B cell (primary cell): Measurements from ENCODE around the gene PLEKHG3. TPM values are rescaled to one million over a fixed set of nuclear protein-coding genes. Genes with fewer than 3 reads are reported as not detected.

Experiments used
- ATAC-seq: fragments of 200-7000 bp; cut with Tn5 transposase; one replicate; pipeline ENCODE4 v1.10.0; 2021; ENCODE audit warnings: low read depth, mild to moderate bottlenecking, moderate number of reproducible peaks, moderate library complexity
- CTCF ChIA-PET: fragments of 350-600 bp; sonication (Branson Sonifier 250); formaldehyde crosslinking; loops from one replicate; lab custom pipeline; 2021; ENCODE audit warnings: antibody characterized with exemption, inconsistent platforms; lab: Charles Lee
- POLR2A ChIA-PET: fragments of 350-600 bp; sonication (Branson Sonifier 250); formaldehyde crosslinking; loops from one replicate; lab custom pipeline; 2021; ENCODE audit warnings: antibody characterized with exemption; lab: Charles Lee
- DNase-seq: peaks from one replicate; pipeline ENCODE4 v3.0.0; 2013
- H2AFZ ChIP-seq: 2 replicates; pipeline ENCODE4 v1.6.1; 2012; ENCODE audit warnings: mild to moderate bottlenecking, low read depth, low read length; ENCODE audit not compliant: insufficient read depth, poor library complexity, severe bottlenecking
- H3K27ac ChIP-seq, 2 donors: 1 replicate in 1 of 2; 2 replicates in 1 of 2; pipeline ENCODE4 v1.5.1; 2012 to 2013; ENCODE audit warnings: low read length in 2 of 2, mild to moderate bottlenecking in 2 of 2, moderate library complexity in 1 of 2
- H3K27me3 ChIP-seq, 4 experiments: fragments of 200-600 bp in 1 of 4; sonication (generic) in 1 of 4; replicated peaks in 1 of 4; 1 replicate in 2 of 4; 2 replicates in 2 of 4; pipeline versions ENCODE4 v1.6.1 to v1.7.0; 2013 to 2016; ENCODE audit warnings: low read length in 3 of 4, mild to moderate bottlenecking in 2 of 4, mixed read lengths in 1 of 4, moderate library complexity in 1 of 4; ENCODE audit not compliant: insufficient read depth in 4 of 4, control insufficient read depth in 3 of 4; ENCODE audit errors: control extremely low read depth in 1 of 4
- H3K36me3 ChIP-seq, 2 experiments: replicated peaks in 1 of 2; 1 replicate in 1 of 2; 2 replicates in 1 of 2; pipeline versions ENCODE4 v1.6.1 to v1.7.1; 2013; ENCODE audit warnings: low read length in 1 of 2; ENCODE audit not compliant: insufficient read depth in 2 of 2, control insufficient read depth in 1 of 2; ENCODE audit errors: control extremely low read depth in 1 of 2, extremely low read depth in 1 of 2
- H3K4me1 ChIP-seq, 2 donors: fragments of 200-600 bp in 1 of 2; sonication (generic) in 1 of 2; 1 replicate in 1 of 2; 2 replicates in 1 of 2; pipeline versions ENCODE4 v1.5.1 to v1.6.1; 2013 to 2017; ENCODE audit warnings: low read length in 2 of 2; ENCODE audit not compliant: control insufficient read depth in 2 of 2, insufficient read depth in 2 of 2
- H3K4me2 ChIP-seq: replicated peaks from 2 replicates; pipeline ENCODE3; 2012; ENCODE audit warnings: mild to moderate bottlenecking, low read depth, low read length; ENCODE audit not compliant: poor library complexity, severe bottlenecking
- H3K4me3 ChIP-seq, 5 experiments: fragments of 200-600 bp in 1 of 5; sonication (generic) in 1 of 5; 1 replicate in 3 of 5; 2 replicates in 2 of 5; pipeline versions ENCODE4 v1.5.1 to v1.7.0; 2011 to 2016; ENCODE audit warnings: low read length in 4 of 5, mild to moderate bottlenecking in 4 of 5, low read depth in 2 of 5, control low read depth in 1 of 5, moderate library complexity in 1 of 5; ENCODE audit not compliant: insufficient read depth in 1 of 5; ENCODE audit errors: control extremely low read depth in 1 of 5, extremely low read depth in 1 of 5
- H3K79me2 ChIP-seq: fragments of 200-600 bp; sonication (generic); one replicate; pipeline ENCODE4 v1.6.0; 2016; ENCODE audit warnings: low read length; ENCODE audit not compliant: control insufficient read depth, insufficient read depth
- H3K9ac ChIP-seq: fragments of 200-600 bp; sonication (generic); 2 replicates; pipeline ENCODE4 v1.6.1; 2017; ENCODE audit warnings: mild to moderate bottlenecking, low read length, moderate library complexity
- H3K9me3 ChIP-seq, 3 donors: one replicate each; pipeline versions ENCODE4 v1.6.1 to v1.7.1; 2013; ENCODE audit warnings: low read length in 2 of 3; ENCODE audit not compliant: control insufficient read depth in 2 of 3, insufficient read depth in 1 of 3; ENCODE audit errors: control extremely low read depth in 1 of 3
- H4K20me1 ChIP-seq: 2 replicates; pipeline ENCODE4 v1.6.0; 2012; ENCODE audit warnings: mild to moderate bottlenecking, low read length; ENCODE audit not compliant: insufficient read depth, control insufficient read depth, poor library complexity, severe bottlenecking
- H3K27ac Mint-ChIP-seq: one replicate; pipeline ENCODE4 v1.8.0; 2021; ENCODE audit warnings: mixed read lengths
- H3K27me3 Mint-ChIP-seq: one replicate; pipeline ENCODE4 v1.8.0; 2021; ENCODE audit warnings: mixed read lengths
- H3K4me1 Mint-ChIP-seq: one replicate; pipeline ENCODE4 v1.8.0; 2021; ENCODE audit warnings: mixed read lengths
- H3K4me3 Mint-ChIP-seq: one replicate; pipeline ENCODE4 v1.8.0; 2021; ENCODE audit warnings: mixed read lengths
- H3K9me3 Mint-ChIP-seq: one replicate; pipeline ENCODE4 v1.8.0; 2022; ENCODE audit warnings: mixed read lengths; ENCODE audit not compliant: insufficient read depth
- CTCF ChIP-seq: fragments of 200-600 bp; IDR thresholded peaks from one replicate; pipeline ENCODE4 v1.8.0; 2022; ENCODE audit warnings: antibody characterized with exemption, mild to moderate bottlenecking
- EZH2 ChIP-seq: IDR thresholded peaks from 2 replicates; pipeline ENCODE4 v1.6.1; 2012; ENCODE audit warnings: borderline replicate concordance, low read depth, mild to moderate bottlenecking, moderate library complexity, low read length; ENCODE audit not compliant: insufficient read depth, poor library complexity, severe bottlenecking
- WGBS: methylation state at CpG from one replicate; pipeline ENCODE4 v1.1.5; 2013; ENCODE audit warnings: missing lambda C conversion rate; ENCODE audit not compliant: insufficient coverage; 5-methylcytosine and 5-hydroxymethylcytosine counted together
- intact Hi-C: fragments of 100-400 bp; cut with micrococcal nuclease; formaldehyde crosslinking; loops from one replicate; pipeline ENCODE4 v1.10.0; 2022
- polyA plus RNA-seq: library from polyadenylated mRNA; depleted of rRNA; stranded (reverse); fragments of >200 nt; gene quantifications from 2 replicates; pipeline ENCODE4 v1.2.3, GENCODE V29; 2012
- total RNA-seq, 2 donors: library from RNA; stranded (reverse); fragments of 120-200 nt in 1 of 2; gene quantifications; 1 replicate in 1 of 2; 2 replicates in 1 of 2; pipeline versions ENCODE4 v1.2.3 to v1.2.4, GENCODE V29; 2013 to 2022

PLEKHG3 gene
- total and polyA plus RNA-seq, 2 donors (not counting 1 experiment from before 2014, with no cell fraction given): 0.12 to 0.25 TPM

- ATAC-seq: no peak
- no peak overlapping the region for H3K9ac ChIP-seq
- TF ChIP-seq EZH2 (no peak), CTCF (no peak)
- no peak overlapping the region for H2AFZ ChIP-seq
- H3K4me2 ChIP-seq: no peak overlapping the region
- H3K27me3 ChIP-seq: no peaks in the 10 kb centered on the region
- H3K36me3 ChIP-seq: no peaks in the 10 kb centered on the region
- no peak overlapping the region for H3K27ac ChIP-seq
- H3K9me3 ChIP-seq: no peaks in the 10 kb centered on the region
- H4K20me1 ChIP-seq: no peaks in the 10 kb centered on the region
- Mint-ChIP-seq H3K27me3 (peaks cover 16% of the 10 kb centered on the region), H3K4me3 (no peak overlapping the region), H3K27ac (no peak overlapping the region), H3K9me3 (no peaks in the 10 kb centered on the region), H3K4me1 (no peaks in the 10 kb centered on the region)
- POLR2A ChIA-PET: interaction anchor here (0.6 kb wide), 1 partner anchor 1328 kb away, joined by 3 read pairs; no protein-coding TSS in a partner anchor
- no peak for DNase-seq
- H3K4me1 ChIP-seq: no peaks in the 10 kb centered on the region
- H3K79me2 ChIP-seq: no peaks in the 10 kb centered on the region
- 86% methylated on average over 4 of the region's 5 CpGs for WGBS
- intact Hi-C loops: no loop called here
- no peak overlapping the region for H3K4me3 ChIP-seq
- CTCF ChIA-PET: interaction anchor here (1.2 kb wide), 1 partner anchor 20 kb away, joined by 3 read pairs; no protein-coding TSS in a partner anchor
These were observed 85.5 kb downstream of the PLEKHG3 start for GRCh38 chr14:64789696-64790095.

GRCh38 chr14:64790478-64790877, 86.3 kb downstream of the PLEKHG3 start:
- DNase-seq (no peak), ATAC-seq (no peak)
- H3K4me1 ChIP-seq: no peaks in the 10 kb centered on the region
- H3K9me3 Mint-ChIP-seq: no peaks in the 10 kb centered on the region
- H3K27me3 ChIP-seq: no peaks in the 10 kb centered on the region
- H4K20me1 ChIP-seq: no peaks in the 10 kb centered on the region
- POLR2A ChIA-PET: interaction anchor here (0.6 kb wide), 1 partner anchor 1329 kb away, joined by 3 read pairs; no protein-coding TSS in a partner anchor
- no peak overlapping the region for H3K9ac ChIP-seq
- TF ChIP-seq EZH2: no peak
- no peak overlapping the region for H3K4me2 ChIP-seq
- CTCF ChIA-PET: interaction anchor here (1.2 kb wide), 1 partner anchor 19 kb away, joined by 3 read pairs; no protein-coding TSS in a partner anchor
- no peaks in the 10 kb centered on the region for H3K36me3 ChIP-seq
- no peaks in the 10 kb centered on the region for H3K79me2 ChIP-seq
- peaks cover 16% of the 10 kb centered on the region for H3K27me3 Mint-ChIP-seq
- no peak overlapping the region for H3K27ac ChIP-seq
- no peak overlapping the region for H3K4me3 Mint-ChIP-seq
- WGBS: 50% methylated on average over 1 of the region's 6 CpGs
- H3K9me3 ChIP-seq: no peaks in the 10 kb centered on the region
- no peak overlapping the region for H2AFZ ChIP-seq
- H3K4me1 Mint-ChIP-seq: no peaks in the 10 kb centered on the region
- no peak overlapping the region for H3K4me3 ChIP-seq
- intact Hi-C loops: no loop called here
- H3K27ac Mint-ChIP-seq: no peak overlapping the region
